HG03378 (cell line): ENCODE measurements around the gene POLRMT.
"Not testable (repeated sequence)": the region's sequence is repeated elsewhere in the genome, so short reads cannot be mapped to it uniquely, and the experiment has no call there.

Source experiments
- ATAC-seq: cut with Tn5 transposase; IDR thresholded peaks from one replicate; pipeline ENCODE4 v1.9.1; 2021; ENCODE audit warnings: mild to moderate bottlenecking, moderate library complexity; ENCODE audit not compliant: unreplicated experiment

POLRMT gene

GRCh38 chr19:633068-633785 lies at the start of gene POLRMT:
POLRMT (minus strand) TSS chr19:633537; CDS start chr19:633512, 25 bp downstream.
- peak; percentile 78 for ATAC-seq

DNA sequence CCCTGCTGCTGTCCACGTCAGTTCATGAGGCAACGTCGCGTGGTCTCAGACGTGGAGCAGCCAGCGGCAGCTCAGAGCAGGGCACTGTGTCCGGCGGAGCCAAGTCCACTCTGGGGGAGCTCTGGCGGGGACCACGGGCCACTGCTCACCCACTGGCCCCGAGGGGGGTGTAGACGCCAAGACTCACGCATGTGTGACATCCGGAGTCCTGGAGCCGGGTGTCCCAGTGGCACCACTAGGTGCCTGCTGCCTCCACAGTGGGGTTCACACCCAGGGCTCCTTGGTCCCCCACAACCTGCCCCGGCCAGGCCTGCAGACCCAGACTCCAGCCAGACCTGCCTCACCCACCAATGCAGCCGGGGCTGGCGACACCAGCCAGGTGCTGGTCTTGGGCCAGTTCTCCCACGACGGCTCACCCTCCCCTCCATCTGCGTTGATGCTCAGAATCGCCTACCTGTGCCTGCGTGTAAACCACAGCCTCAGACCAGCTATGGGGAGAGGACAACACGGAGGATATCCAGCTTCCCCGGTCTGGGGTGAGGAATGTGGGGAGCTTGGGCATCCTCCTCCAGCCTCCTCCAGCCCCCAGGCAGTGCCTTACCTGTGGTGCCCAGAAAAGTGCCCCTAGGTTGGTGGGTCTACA lies 49.5 kb upstream of the POLRMT start:
- ATAC-seq, result no peak

DNA sequence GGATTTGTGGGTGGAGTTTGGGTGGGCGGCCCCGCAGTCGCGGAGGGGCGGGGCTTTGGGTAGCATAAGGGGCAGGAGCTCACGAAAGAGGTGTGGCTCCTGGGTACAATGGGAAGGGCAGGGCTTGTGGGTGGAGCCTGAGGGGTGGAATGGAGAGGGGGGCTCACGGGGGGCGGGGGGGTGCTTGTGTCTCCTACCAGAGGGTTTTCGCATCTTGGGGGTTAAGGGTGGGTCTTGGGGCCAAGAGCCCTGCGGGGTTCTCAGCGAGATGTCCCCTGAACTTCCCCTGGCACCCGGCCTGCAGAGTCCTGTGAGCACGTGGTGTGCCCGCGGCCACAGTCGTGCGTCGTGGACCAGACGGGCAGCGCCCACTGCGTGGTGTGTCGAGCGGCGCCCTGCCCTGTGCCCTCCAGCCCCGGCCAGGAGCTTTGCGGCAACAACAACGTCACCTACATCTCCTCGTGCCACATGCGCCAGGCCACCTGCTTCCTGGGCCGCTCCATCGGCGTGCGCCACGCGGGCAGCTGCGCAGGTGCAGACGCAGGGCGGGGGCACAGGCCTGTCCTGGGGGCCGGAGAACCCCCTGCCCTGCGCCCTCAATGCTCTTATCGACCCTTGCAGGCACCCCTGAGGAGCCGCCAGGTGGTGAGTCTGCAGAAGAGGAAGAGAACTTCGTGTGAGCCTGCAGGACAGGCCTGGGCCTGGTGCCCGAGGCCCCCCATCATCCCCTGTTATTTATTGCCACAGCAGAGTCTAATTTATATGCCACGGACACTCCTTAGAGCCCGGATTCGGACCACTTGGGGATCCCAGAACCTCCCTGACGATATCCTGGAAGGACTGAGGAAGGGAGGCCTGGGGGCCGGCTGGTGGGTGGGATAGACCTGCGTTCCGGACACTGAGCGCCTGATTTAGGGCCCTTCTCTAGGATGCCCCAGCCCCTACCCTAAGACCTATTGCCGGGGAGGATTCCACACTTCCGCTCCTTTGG lies 48.0 kb upstream of the POLRMT start:
- no peak for ATAC-seq

DNA sequence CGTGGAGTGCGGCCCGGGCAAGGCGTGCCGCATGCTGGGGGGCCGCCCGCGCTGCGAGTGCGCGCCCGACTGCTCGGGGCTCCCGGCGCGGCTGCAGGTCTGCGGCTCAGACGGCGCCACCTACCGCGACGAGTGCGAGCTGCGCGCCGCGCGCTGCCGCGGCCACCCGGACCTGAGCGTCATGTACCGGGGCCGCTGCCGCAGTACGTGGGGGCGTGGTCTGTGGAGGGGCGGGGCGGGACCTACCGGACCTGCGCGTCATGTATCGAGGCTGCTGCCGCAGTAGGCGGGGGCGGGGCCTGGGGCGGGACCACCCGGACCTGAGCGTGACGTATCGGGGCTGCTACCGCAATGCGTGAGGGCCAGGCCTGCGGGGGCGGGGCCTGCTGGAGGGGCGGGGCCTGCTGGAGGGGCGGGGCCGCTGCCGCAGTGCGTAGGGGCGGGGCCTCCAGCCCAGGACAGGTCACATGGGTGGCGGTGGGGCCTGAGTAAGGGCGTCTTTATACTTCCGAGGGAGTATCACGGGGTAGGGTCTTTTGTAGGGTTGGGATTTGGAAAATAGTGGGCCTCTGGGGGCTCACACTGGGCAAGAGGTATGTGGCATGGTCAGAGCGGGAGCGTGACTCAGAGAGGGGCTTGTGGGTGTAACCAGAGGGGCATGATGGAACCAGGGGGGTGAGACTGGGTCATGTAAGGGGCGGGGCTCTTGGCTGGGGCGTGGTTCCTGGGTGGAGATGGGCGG lies 47.1 kb upstream of the POLRMT start:
- peak; percentile 62 for ATAC-seq

- ATAC-seq, result no peak
These were observed 46.3 kb upstream of the POLRMT start for GRCh38 chr19:679418-680286.

DNA sequence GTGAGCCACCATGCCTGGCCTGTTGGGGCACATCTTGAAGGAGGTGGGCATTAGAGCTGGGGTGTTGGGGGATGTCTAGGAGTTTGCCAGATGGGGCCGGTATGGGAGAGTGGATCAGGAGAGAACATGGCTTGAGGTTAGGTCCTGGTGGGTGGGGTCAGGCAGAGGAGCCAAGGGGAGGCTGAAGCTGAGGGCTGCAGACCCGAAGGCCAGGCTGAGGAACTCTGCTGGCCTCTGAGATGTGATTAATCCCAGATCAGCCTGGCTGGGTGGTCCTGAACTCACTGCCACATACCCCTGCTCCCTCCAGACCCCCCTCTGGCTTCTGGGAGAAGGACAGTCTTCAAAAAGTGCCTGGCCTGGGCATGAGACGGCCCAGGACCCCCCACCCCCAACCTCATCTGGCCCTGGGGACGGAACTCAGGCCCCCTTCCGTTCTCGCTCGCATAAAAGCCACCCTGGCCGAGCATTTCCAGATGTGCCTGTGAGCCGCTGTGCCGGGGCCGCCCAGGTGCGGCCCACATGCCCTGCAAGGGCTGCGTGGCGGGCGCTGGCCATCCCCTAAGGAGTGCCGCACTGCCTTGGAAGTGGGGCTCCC lies 45.6 kb upstream of the POLRMT start:
- ATAC-seq, result no peak

GRCh38 chr19:677601-678436 lies 44.5 kb upstream of the POLRMT start:
- ATAC-seq, result no peak

- no peak for ATAC-seq
These were observed 43.9 kb upstream of the POLRMT start for GRCh38 chr19:677201-677600.

DNA sequence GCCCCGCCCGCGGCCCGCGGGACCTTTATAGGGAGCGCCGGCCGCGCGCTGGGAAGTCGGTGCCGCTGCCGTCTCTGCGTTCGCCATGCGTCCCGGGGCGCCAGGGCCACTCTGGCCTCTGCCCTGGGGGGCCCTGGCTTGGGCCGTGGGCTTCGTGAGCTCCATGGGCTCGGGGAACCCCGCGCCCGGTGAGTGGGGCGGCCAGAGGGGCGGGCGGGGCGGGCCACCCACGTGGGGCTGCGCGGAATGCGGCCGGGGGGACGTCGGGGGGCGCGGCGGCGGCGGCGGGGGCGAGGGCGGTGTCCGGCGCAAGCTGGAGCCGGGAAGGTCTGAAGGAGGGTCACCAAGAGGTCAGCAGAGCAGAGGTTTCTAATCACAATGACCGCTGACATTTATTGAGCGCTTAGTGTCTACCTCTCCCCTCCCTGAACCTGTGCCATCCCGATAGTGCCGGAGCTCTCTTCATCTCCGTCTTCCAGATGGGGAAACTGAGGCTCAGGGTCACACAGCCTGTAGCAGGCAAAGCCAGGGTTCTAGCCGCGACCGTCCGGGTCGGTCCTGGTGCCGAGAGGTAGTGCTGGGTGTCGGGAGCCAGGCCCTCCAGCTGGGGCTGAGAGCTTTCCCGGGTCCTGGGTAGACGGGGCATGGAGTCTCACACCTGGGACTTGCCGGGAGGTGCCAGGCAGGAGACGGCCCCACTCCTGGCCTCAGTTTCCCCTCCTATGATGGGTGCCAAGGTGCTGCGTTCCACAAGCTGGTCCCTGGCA lies 43.2 kb upstream of the POLRMT start, which contains the start of gene FSTL3:
Gene FSTL3 (plus strand): TSS at position 54 of the 767 bp plus-strand sequence. CDS start 32 bp downstream, at position 86.
- ATAC-seq, result no peak

GRCh38 chr19:676007-676338 lies 42.6 kb upstream of the POLRMT start:
- no peak for ATAC-seq

- no peak for ATAC-seq
These were observed 41.2 kb upstream of the POLRMT start for GRCh38 chr19:674282-675151.

DNA sequence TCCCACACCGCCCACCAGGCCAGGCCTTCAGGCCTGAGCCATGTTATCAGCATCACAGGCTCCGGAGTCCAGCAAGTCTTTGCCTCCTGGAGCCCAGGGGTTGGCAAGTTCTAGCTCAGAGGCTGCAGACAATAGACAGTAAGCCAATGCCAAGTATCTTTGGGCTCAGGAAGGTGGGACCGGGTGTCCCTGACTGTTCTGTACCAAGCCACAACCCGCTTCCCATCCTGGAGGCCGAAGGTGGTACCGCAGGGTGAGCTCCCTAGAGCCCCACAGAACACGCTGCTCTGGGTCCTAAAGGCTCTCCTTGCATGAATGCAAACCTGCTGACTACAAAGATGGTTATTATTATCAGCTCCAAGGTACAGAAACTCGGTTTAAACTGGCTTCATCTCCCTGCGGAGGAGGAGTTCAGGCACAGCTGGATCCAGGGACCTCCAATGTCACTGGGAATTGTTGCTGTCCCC lies 37.3 kb upstream of the POLRMT start:
- no peak for ATAC-seq

DNA sequence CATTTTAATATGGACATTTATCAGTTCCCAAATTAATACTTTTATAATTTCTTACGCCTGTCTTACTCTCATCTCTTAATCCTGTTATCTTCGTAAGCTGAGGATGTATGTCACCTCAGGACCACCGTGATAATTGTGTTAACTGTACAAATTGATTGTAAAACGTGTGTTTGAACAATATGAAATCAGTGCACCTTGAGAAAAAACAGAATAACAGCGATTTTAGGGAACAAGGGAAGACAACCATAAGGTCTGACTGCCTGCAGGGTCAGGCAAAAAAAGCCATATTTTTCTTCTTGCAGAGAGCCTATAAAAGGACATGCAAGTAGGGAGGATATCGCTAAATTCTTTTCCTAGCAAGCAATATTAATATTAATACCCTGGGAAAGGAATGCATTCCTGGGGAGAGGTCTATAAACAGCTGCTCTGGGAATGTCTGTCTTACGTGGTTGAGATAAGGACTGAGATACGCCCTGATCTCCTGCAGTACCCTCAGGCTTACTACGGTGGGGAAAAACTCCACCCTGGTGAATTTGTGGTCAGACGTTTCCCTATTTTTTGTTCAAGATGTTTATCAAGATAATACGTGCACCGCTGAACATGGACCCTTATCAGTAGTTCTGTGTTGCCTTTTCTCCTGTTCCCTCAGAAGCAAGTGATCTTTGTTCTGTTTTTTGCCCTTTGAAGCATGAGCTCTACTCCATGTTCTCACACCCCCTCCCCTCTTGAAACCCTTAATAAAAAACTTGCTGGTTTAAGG lies 35.5 kb upstream of the POLRMT start:
- ATAC-seq, result not testable (repeated sequence)

DNA sequence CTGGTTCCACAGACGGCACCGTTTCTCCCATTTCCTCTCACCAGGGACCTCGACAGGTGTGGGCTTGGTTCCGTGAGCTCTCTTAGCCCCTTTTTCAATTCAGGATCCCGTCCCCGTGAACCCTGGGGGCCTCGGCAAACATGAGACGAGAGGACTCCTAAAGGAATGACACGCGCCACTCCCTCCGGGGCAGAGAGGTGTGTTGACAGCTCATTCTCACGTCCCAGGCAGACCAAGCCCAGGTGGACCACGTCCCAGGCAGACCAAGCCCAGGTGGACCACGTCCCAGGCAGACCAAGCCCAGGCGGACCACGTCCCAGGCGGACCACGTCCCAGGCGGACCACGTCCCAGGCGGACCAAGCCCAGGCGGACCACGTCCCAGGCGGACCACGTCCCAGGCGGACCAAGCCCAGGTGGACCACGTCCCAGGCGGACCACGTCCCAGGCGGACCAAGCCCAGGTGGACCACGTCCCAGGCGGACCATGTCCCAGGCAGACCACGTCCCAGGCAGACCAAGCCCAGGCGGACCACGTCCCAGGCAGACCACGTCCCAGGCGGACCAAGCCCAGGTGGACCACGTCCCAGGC lies 33.7 kb upstream of the POLRMT start:
- not testable (repeated sequence) for ATAC-seq

GRCh38 chr19:664913-665443 lies 31.6 kb upstream of the POLRMT start:
- no peak for ATAC-seq
